ENCODE results near the gene CRB1.

The CRB1 gene

GRCh38 chr1:197330213-197330612 is 62.2 kb downstream of the CRB1 start:
- no peak for DNase-seq (ENCODE audit: low read depth)
- H3K4me3 ChIP-seq (ENCODE audit: low read depth, low read length), result no peak overlapping the region
- TF ChIP-seq CTCF (IDR thresholded peaks at IDR 0.05; ENCODE audit: low read depth, low read length, missing control alignments), result no peak
- in situ Hi-C loops (cut with HindIII; ENCODE audit: low sequenced_read_pairs), result no loop called here

GRCh38 chr1:197331565-197331964 is 63.5 kb downstream of the CRB1 start:
- TF ChIP-seq CTCF (IDR thresholded peaks at IDR 0.05; ENCODE audit: low read depth, low read length, missing control alignments), result no peak
- in situ Hi-C loops (cut with HindIII; ENCODE audit: low sequenced_read_pairs), result no loop called here
- H3K4me3 ChIP-seq (ENCODE audit: low read depth, low read length), result no peak overlapping the region
- DNase-seq (ENCODE audit: low read depth), result no peak

- in situ Hi-C loops (cut with HindIII; ENCODE audit: low sequenced_read_pairs), result no loop called here
- TF ChIP-seq CTCF (IDR thresholded peaks at IDR 0.05; ENCODE audit: low read depth, low read length, missing control alignments), result no peak
- no peak overlapping the region for H3K4me3 ChIP-seq (ENCODE audit: low read depth, low read length)
- DNase-seq (ENCODE audit: low read depth), result no peak
These were observed 65.0 kb downstream of the CRB1 start for GRCh38 chr1:197333041-197333440.

GRCh38 chr1:197336571-197336970 is 68.5 kb downstream of the CRB1 start:
- no peak overlapping the region for H3K4me3 ChIP-seq (ENCODE audit: low read depth, low read length)
- in situ Hi-C loops (cut with HindIII; ENCODE audit: low sequenced_read_pairs), result no loop called here

GRCh38 chr1:197339106-197340060 is 71.3 kb downstream of the CRB1 start:
- no peak for DNase-seq (ENCODE audit: low read depth)
- TF ChIP-seq CTCF (IDR thresholded peaks at IDR 0.05; ENCODE audit: low read depth, low read length, missing control alignments), result no peak
- no peak overlapping the region for H3K4me3 ChIP-seq (ENCODE audit: low read depth, low read length)
- in situ Hi-C loops (cut with HindIII; ENCODE audit: low sequenced_read_pairs), result no loop called here

More at GRCh38 chr1:197336571-197336970, 68.5 kb downstream of the CRB1 start:
- DNase-seq (ENCODE audit: low read depth), result no peak
- TF ChIP-seq CTCF (IDR thresholded peaks at IDR 0.05; ENCODE audit: low read depth, low read length, missing control alignments), result no peak

GRCh38 chr1:197341626-197342025 is 73.6 kb downstream of the CRB1 start:
- no peak for DNase-seq (ENCODE audit: low read depth)
- H3K4me3 ChIP-seq (ENCODE audit: low read depth, low read length), result no peak overlapping the region
- in situ Hi-C loops (cut with HindIII; ENCODE audit: low sequenced_read_pairs), result no loop called here
- no peak for TF ChIP-seq CTCF (IDR thresholded peaks at IDR 0.05; ENCODE audit: low read depth, low read length, missing control alignments)

All from astrocyte of the cerebellum (primary cell).